ENCODE data around the gene NELFCD. TPM values are rescaled to one million over a fixed set of nuclear protein-coding genes. Genes with fewer than 3 reads are reported as not detected.
A peak's percentile ranks its signal among the peaks of the same experiment; 100 is the strongest.

The NELFCD gene
- total and polyA plus RNA-seq, 9 of the 15 experiments (the other 6 are each of a cell fraction or from before 2014, with no cell fraction given) = 11.7 to 163 (median 96.5) TPM

- TF ChIP-seq CREB3L1 (IDR thresholded peaks at IDR 0.05; ENCODE audit: borderline replicate concordance, low read depth) = no peak
- TF ChIP-seq SP1 (CRISPR knock-in tag; IDR thresholded peaks at IDR 0.05) = no peak
- no peak for TF ChIP-seq ZNF146 (CRISPR knock-in tag; IDR thresholded peaks at IDR 0.05; ENCODE audit: unreplicated experiment)
- no peak for TF ChIP-seq STAT6 (CRISPR knock-in tag; IDR thresholded peaks at IDR 0.05)
- TF ChIP-seq KLF6 (CRISPR knock-in tag; IDR thresholded peaks at IDR 0.05; ENCODE audit: borderline replicate concordance) = no peak
Observed at GRCh38 chr20:59014680-59015389, 33.8 kb downstream of the NELFCD start (continued).

- intact Hi-C loops (cut with micrococcal nuclease) = no loop called here
- in situ Hi-C loops (cut with MboI) = no loop called here
- no peak overlapping the region for H2AFZ ChIP-seq (ENCODE audit: low read depth, low read length)
- no peak overlapping the region for H3K27ac ChIP-seq (ENCODE audit: extremely low read depth, low read depth, low read length)
- no peaks in the 10 kb centered on the region for H4K20me1 ChIP-seq (replicated peaks; ENCODE audit: control insufficient read depth, insufficient read depth, low read length)
- no TSS peak for BruUV-seq (replicated peaks)
- H3K9ac ChIP-seq (ENCODE audit: insufficient read depth in 1 of 2, low read depth in 2 of 2, low read length in 2 of 2) = peak overlapping the region; percentile 32 to 78; a peak in 3 of 4 replicates
- H3K36me3 ChIP-seq (ENCODE audit: control insufficient read depth, insufficient read depth, low read length) = peaks cover 6% of the 10 kb centered on the region; the same call in 1 of the 3 replicates
- ATAC-seq (no peak), FAIRE-seq (no peak), DNase-seq (ENCODE audit: extremely low read depth in 1 of 4, low spot score in 3 of 4) (no peak)
- H3K9me1 ChIP-seq (ENCODE audit: control insufficient read depth, insufficient read depth, low read length) = no peaks in the 10 kb centered on the region
- H3K4me3 ChIP-seq = no peak overlapping the region
- 89% methylated on average over 14 of the region's 16 CpGs for WGBS (ENCODE audit: insufficient coverage, low coverage, missing lambda C conversion rate)
- CTCF ChIA-PET (ENCODE audit: low intra/inter-chr PET ratio) = no interaction called here
- H3K4me2 ChIP-seq (ENCODE audit: insufficient read depth, low read length) = no peak overlapping the region
- no peaks in the 10 kb centered on the region for H3K27me3 ChIP-seq (ENCODE audit: control insufficient read depth in 2 of 2, insufficient read depth in 2 of 2, low read length in 2 of 2)
- no peaks in the 10 kb centered on the region for H3K9me3 ChIP-seq (replicated peaks; ENCODE audit: control insufficient read depth, insufficient read depth, low read depth, low read length)
- POLR2A ChIA-PET = interaction anchor here (0.6 to 1.2 kb wide), 3 partner anchors 8 to 16 kb away, joined by 3 read pairs; no protein-coding TSS in a partner anchor
- H3K4me1 ChIP-seq (replicated peaks in 1 of 2; ENCODE audit: control insufficient read depth in 2 of 2, insufficient read depth in 2 of 2, low read length in 2 of 2) = peaks cover 83 to 88% of the 10 kb centered on the region in 2 experiments
- peaks cover 17% of the 10 kb centered on the region for H3K79me2 ChIP-seq (ENCODE audit: control insufficient read depth, insufficient read depth, low read length)
- TF ChIP-seq CLOCK (CRISPR knock-in tag; IDR thresholded peaks at IDR 0.05; ENCODE audit: borderline replicate concordance) (no peak), ZNF717 (CRISPR knock-in tag; IDR thresholded peaks at IDR 0.05) (no peak), ELK1 (CRISPR knock-in tag; IDR thresholded peaks at IDR 0.05) (no peak), RBFOX2 (IDR thresholded peaks at IDR 0.05; ENCODE audit: low read depth, low read length) (no peak)
Observed at GRCh38 chr20:59015411-59015810, 34.4 kb downstream of the NELFCD start.
